Adrenal gland (tissue), 12 donors: ENCODE measurements around the gene UVRAG. TPM values are rescaled to one million over a fixed set of nuclear protein-coding genes. Genes with fewer than 3 reads are reported as not detected.
A peak's percentile ranks its signal among the peaks of the same experiment; 100 is the strongest.

Experiments
- DNase-seq, 7 donors: peaks; one replicate each; pipeline ENCODE4 v3.0.0-alpha.2; 2019 to 2020
- H3K27ac ChIP-seq, 5 donors: fragments of 200-600 bp; sonication (generic) in 4 of 5; 1 replicate in 3 of 5; 2 replicates in 2 of 5; pipeline versions ENCODE4 v1.5.1 to v1.8.0; 2016 to 2020; ENCODE audit warnings: mild to moderate bottlenecking in 1 of 5
- H3K27me3 ChIP-seq: fragments of 200-600 bp; 2 replicates; pipeline ENCODE4 v1.8.0; 2021
- H3K36me3 ChIP-seq, 2 donors: fragments of 200-600 bp; replicated peaks in 1 of 2; 1 replicate in 1 of 2; 2 replicates in 1 of 2; pipeline versions ENCODE4 v1.5.1 to v1.8.0; 2018 to 2022
- H3K4me1 ChIP-seq, 2 donors: fragments of 200-600 bp; replicated peaks in 1 of 2; 1 replicate in 1 of 2; 2 replicates in 1 of 2; pipeline versions ENCODE4 v1.5.1 to v1.8.0; 2018 to 2021
- H3K4me3 ChIP-seq, 4 donors: fragments of 200-600 bp; sonication (generic) in 3 of 4; one replicate each; pipeline ENCODE4 v1.5.1; 2016 to 2018
- H3K9me3 ChIP-seq, 3 donors: fragments of 200-600 bp; sonication (generic) in 1 of 3; replicated peaks in 1 of 3; 1 replicate in 2 of 3; 2 replicates in 1 of 3; pipeline versions ENCODE4 v1.5.1 to v1.8.0; 2016 to 2021
- POLR2A ChIP-seq, 2 donors: fragments of 450-650 bp; IDR thresholded peaks; one replicate each; pipeline ENCODE4 v1.6.1; 2017; ENCODE audit warnings: antibody characterized with exemption in 2 of 2, mild to moderate bottlenecking in 2 of 2, moderate library complexity in 1 of 2
- WGBS, 4 donors: extraction: QIAGEN DNeasy Blood & Tissue Kit in 2 of 4; methylation state at CpG; one replicate each; pipeline versions ENCODE4 v1.1.5 to v1.1.7; 2013 to 2017; 5-methylcytosine and 5-hydroxymethylcytosine counted together
- intact Hi-C, 2 donors: fragments of 100-400 bp; cut with DNase I; formaldehyde crosslinking; loops; one replicate each; pipeline versions ENCODE4 v1.14.1 to v1.15.0; 2022 to 2023
- polyA plus RNA-seq, 3 donors: library from polyadenylated mRNA; stranded (reverse); fragments of 200-250 nt in 2 of 3; fragments of 350-450 nt in 1 of 3; fragmentation: Illumina TruSeq in 1 of 3; extraction: RNeasy Lipid Tissue Mini Kit (QIAGEN cat#74804) in 1 of 3; gene quantifications; one replicate each; pipeline ENCODE4 v1.2.3, GENCODE V29; 2013 to 2014
- total RNA-seq, 9 donors: library from RNA; depleted of rRNA in 4 of 9; stranded (reverse); fragments of >200 nt in 4 of 9; fragments of 120-200 nt in 1 of 9; fragmentation: NEBNext Ultra II Directional in 1 of 9; extraction: Animal tissue kit (Norgen Biotek cat#: 25700) in 1 of 9; gene quantifications; one replicate each; pipeline versions ENCODE4 v1.1.0 to v1.2.4, GENCODE V29; 2013 to 2023
- TF ChIP-seq, protein P1 (sequence below), 6 experiments: fragments of 450-650 bp in 4 of 6; fragments of 200-600 bp in 2 of 6; sonication (generic) in 1 of 6; IDR thresholded peaks; 1 replicate in 5 of 6; 2 replicates in 1 of 6; pipeline versions ENCODE4 v1.5.1 to v1.8.0; 2016 to 2021; ENCODE audit warnings: antibody characterized with exemption in 6 of 6, mild to moderate bottlenecking in 2 of 6, moderate library complexity in 1 of 6
- donor health status: healthy with polysubstance abuse.
- donor health status: Bipolar disorder and iron deficiency.
- donor health status: DM: yes; HTN: yes; CAD: no.
- donor health status: DM: no; HTN: no; CAD: no.
- donor health status: DM: no; HTN: no; CAD: no.
- donor health status: DM: yes; HTN: yes; CAD: no.

Gene UVRAG
- total and polyA plus RNA-seq, 12 donors, result 10.9 to 61.4 (median 28.5) TPM

DNA sequence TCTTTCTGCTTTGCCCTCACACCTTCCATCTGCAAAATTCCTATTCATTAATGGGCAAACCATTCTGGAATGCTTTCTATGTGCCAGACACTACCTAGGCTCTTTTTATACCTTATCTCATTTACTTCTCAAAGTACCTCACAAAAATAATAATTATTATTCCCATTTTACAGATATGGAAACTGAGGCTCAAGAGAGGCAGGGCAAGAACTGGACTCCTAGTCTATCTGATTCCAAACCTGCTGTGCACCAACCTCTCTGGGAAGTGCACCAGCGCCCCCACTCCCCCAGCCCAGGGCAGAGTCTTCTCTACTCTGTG, 47.3 kb upstream of the UVRAG start:
- intact Hi-C loops, result no loop called here
- Histone ChIP-seq H3K36me3 (no peaks in the 10 kb centered on the region), H3K27ac (no peak overlapping the region), H3K9me3 (no peaks in the 10 kb centered on the region), H3K27me3 (no peaks in the 10 kb centered on the region), H3K4me3 (peak overlapping the region in 1 of 4 donors; percentile 54), H3K4me1 (peaks cover 13 to 14% of the 10 kb centered on the region in 2 donors)
- WGBS, 4 donors, result 42 to 67% (median 53%) methylated on average over 1 of the region's 1 CpG
- TF ChIP-seq, protein P1, sequence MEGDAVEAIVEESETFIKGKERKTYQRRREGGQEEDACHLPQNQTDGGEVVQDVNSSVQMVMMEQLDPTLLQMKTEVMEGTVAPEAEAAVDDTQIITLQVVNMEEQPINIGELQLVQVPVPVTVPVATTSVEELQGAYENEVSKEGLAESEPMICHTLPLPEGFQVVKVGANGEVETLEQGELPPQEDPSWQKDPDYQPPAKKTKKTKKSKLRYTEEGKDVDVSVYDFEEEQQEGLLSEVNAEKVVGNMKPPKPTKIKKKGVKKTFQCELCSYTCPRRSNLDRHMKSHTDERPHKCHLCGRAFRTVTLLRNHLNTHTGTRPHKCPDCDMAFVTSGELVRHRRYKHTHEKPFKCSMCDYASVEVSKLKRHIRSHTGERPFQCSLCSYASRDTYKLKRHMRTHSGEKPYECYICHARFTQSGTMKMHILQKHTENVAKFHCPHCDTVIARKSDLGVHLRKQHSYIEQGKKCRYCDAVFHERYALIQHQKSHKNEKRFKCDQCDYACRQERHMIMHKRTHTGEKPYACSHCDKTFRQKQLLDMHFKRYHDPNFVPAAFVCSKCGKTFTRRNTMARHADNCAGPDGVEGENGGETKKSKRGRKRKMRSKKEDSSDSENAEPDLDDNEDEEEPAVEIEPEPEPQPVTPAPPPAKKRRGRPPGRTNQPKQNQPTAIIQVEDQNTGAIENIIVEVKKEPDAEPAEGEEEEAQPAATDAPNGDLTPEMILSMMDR (IDR thresholded peaks at IDR 0.05), result no peak
- TF ChIP-seq POLR2A (IDR thresholded peaks at IDR 0.05), result no peak
- DNase-seq, result no peak

DNA sequence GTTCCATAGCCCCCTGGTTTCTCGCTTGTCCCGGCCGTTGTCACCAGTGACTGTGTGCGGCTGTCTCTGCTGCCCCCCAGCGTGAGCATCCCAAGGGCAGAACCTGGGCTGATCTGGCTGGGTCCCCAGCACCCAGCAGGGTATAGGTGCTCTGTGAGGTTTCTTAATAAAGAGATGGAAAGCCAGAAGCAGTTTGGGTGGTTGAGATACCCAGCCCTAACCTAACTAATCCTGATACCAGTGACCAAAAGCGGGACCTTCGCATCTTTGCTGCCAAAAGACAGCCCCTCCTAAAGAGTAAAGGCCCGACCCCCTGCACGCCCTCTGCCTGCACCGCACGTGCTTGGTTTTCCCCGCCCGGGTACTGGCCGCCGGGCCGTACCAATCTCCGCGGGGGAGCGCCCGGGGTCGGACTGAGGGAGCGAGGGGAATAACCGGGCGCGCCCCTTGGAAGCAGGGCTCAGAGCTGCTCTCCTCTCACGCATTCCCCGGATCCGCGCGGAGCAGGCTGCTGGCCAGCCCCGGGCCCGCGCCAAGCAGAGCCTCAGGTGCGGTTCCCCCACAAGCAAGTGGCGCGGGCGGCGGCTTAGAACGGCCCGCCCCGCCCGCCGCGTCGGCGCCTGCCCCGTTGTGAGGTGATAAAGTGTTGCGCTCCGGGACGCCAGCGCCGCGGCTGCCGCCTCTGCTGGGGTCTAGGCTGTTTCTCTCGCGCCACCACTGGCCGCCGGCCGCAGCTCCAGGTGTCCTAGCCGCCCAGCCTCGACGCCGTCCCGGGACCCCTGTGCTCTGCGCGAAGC, 46.7 kb upstream of the UVRAG start, which contains the start of gene DGAT2:
TSS of gene DGAT2 (plus strand) at position 667 of the 797 bp plus-strand sequence. CDS start 214 bp downstream, outside the sequence.
- Histone ChIP-seq H3K27ac (peak within 1 kb of the TSS in 1 of 5 donors; percentile 0), H3K36me3 (no peaks in the 10 kb centered on the region), H3K4me3 (peak within 1 kb of the TSS in 2 of 4 donors; percentile 24 to 54), H3K27me3 (no peaks in the 10 kb centered on the region), H3K4me1 (peaks cover 13 to 14% of the 10 kb centered on the region in 2 donors), H3K9me3 (no peaks in the 10 kb centered on the region)
- TF ChIP-seq, protein P1 (IDR thresholded peaks at IDR 0.05), result peak in 2 of 6 experiments; percentile 11 to 21
- TF ChIP-seq POLR2A (IDR thresholded peaks at IDR 0.05), result no peak
- WGBS, 4 donors, result 0 to 5% (median 2%) methylated on average over 1 to 66 of the region's 66 CpGs
- DNase-seq, result peak; percentile 42 to 75 (median 65)
- intact Hi-C loops, result no loop called here

DNA sequence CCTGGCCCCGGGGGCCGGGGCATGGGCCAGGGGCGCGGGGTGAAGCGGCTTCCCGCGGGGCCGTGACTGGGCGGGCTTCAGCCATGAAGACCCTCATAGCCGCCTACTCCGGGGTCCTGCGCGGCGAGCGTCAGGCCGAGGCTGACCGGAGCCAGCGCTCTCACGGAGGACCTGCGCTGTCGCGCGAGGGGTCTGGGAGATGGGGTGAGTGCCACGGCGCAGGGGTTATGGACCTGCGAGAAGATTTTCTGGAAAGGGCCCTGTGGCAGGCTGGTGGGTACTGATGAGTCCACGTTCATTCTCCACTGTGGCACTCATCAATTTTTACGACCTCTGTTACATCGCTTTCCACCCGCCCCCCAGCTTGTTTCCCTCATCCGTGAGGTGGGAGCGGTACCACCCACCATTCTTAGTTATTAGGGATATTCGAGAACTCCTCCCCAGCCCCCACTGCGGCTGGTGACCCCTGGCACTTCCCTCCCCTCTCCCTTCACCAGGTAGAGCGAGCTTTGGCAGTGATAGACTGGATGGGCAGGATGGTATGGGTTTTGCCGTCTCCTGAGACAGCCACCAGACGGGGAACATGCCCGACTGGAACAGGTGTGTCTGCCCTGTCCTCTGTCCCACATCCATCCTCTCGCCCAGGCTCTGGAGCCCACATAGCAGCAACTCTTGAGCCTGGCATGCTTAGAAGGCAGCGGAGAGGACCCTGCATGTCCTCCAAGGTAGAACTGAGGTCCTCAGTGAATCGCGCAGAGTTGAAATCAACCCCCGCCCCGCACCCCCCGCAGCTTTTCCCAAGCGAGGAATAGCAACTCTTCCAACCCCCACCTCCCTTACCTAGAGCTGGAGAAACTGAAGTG, 45.9 kb upstream of the UVRAG start:
- Histone ChIP-seq H3K4me3 (peak overlapping the region in 2 of 4 donors; percentile 24 to 54), H3K9me3 (no peaks in the 10 kb centered on the region), H3K27me3 (no peaks in the 10 kb centered on the region), H3K4me1 (peaks cover 13 to 14% of the 10 kb centered on the region in 2 donors), H3K36me3 (no peaks in the 10 kb centered on the region), H3K27ac (no peak overlapping the region)
- TF ChIP-seq, protein P1 (IDR thresholded peaks at IDR 0.05), result no peak
- no peak for TF ChIP-seq POLR2A (IDR thresholded peaks at IDR 0.05)
- intact Hi-C loops, result no loop called here
- 16 to 39% (median 24%) methylated on average over 19 to 46 of the region's 46 CpGs for WGBS, 4 donors
- peak in 1 of 7 donors; percentile 12 for DNase-seq

DNA sequence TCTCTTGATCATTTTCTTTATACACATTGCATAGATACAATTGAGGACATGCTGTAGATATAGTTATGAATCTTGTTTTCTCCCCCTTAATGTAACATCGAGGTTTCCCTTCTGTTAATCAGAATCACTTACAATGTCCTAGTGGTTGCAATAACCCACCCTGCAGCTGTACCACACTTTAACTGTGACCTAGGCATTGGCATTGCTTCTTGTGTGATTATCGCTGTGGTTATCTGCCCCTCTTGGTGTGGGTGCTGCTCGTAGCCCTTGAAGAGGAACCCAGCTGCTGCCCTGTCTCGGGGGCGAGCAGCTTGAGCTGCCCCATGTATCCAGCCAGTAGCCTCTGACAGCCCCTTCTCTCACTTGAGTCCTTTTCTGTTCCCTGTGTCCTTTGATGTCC, 44.9 kb upstream of the UVRAG start:
- DNase-seq, result peak in 1 of 7 donors; percentile 9
- Histone ChIP-seq H3K9me3 (no peaks in the 10 kb centered on the region), H3K27ac (no peak overlapping the region), H3K27me3 (no peaks in the 10 kb centered on the region), H3K4me1 (peaks cover 13 to 14% of the 10 kb centered on the region in 2 donors), H3K36me3 (no peaks in the 10 kb centered on the region), H3K4me3 (no peak overlapping the region)
- no peak for TF ChIP-seq POLR2A (IDR thresholded peaks at IDR 0.05)
- TF ChIP-seq, protein P1 (IDR thresholded peaks at IDR 0.05), result no peak
- WGBS, 4 donors, result 77 to 83% (median 79%) methylated on average over 5 of the region's 5 CpGs
- intact Hi-C loops, result no loop called here
